Hematopoietic multipotent progenitor cell treated with erythropoietin and hydrocortisone succinate and interleukin-3 and kit ligand, for 8 days (in vitro differentiated cells): ENCODE results near the gene KCNE2.
"Not testable (repeated sequence)": the region's sequence is repeated elsewhere in the genome, so short reads cannot be mapped to it uniquely, and the experiment has no call there.

Experiments
- DNase-seq: peaks from one replicate; pipeline ENCODE4 v3.0.0-alpha.2; 2015

KCNE2 gene

GRCh38 chr21:34354836-34355235 lies 9.0 kb upstream of the KCNE2 start:
- no peak for DNase-seq

GRCh38 chr21:34355570-34355969 lies 8.2 kb upstream of the KCNE2 start:
- no peak for DNase-seq

GRCh38 chr21:34357889-34358288 lies 5.9 kb upstream of the KCNE2 start:
- DNase-seq, result no peak

- DNase-seq, result no peak
These were observed 4.9 kb upstream of the KCNE2 start for GRCh38 chr21:34358866-34359265.

GRCh38 chr21:34360488-34361241 lies 3.1 kb upstream of the KCNE2 start:
- no peak for DNase-seq

GRCh38 chr21:34362136-34362444 lies 1.7 kb upstream of the KCNE2 start:
- DNase-seq, result no peak

- no peak for DNase-seq
These were observed 1.1 kb upstream of the KCNE2 start for GRCh38 chr21:34362670-34363069.

GRCh38 chr21:34364921-34365320 lies 1.1 kb downstream of the KCNE2 start:
- DNase-seq, result no peak

GRCh38 chr21:34365809-34366208 lies 2.0 kb downstream of the KCNE2 start:
- no peak for DNase-seq

- peak; percentile 81 for DNase-seq
These were observed 3.6 kb downstream of the KCNE2 start for GRCh38 chr21:34367320-34367935.

GRCh38 chr21:34369741-34370140 lies 5.9 kb downstream of the KCNE2 start:
- no peak for DNase-seq

GRCh38 chr21:34372321-34372720 lies 8.5 kb downstream of the KCNE2 start:
- no peak for DNase-seq

GRCh38 chr21:34374462-34374861 lies 10.7 kb downstream of the KCNE2 start:
- not testable (repeated sequence) for DNase-seq

- not testable (repeated sequence) for DNase-seq
These were observed 11.3 kb downstream of the KCNE2 start, which contains the start of gene SMIM11 for GRCh38 chr21:34374940-34375618. Gene SMIM11 (plus strand): TSS chr21:34375507. CDS start chr21:34379505, 3,998 bp downstream.

GRCh38 chr21:34375619-34375972 lies 11.8 kb downstream of the KCNE2 start:
- not testable (repeated sequence) for DNase-seq

GRCh38 chr21:34383138-34383537 lies 19.3 kb downstream of the KCNE2 start:
- not testable (repeated sequence) for DNase-seq

GRCh38 chr21:34383724-34384415 lies 20.1 kb downstream of the KCNE2 start:
- not testable (repeated sequence) for DNase-seq

GRCh38 chr21:34400522-34400921 lies 36.7 kb downstream of the KCNE2 start:
- DNase-seq, result not testable (repeated sequence)

- DNase-seq, result not testable (repeated sequence)
These were observed 40.9 kb downstream of the KCNE2 start for GRCh38 chr21:34404742-34405141.

GRCh38 chr21:34405686-34406085 lies 41.9 kb downstream of the KCNE2 start:
- DNase-seq, result not testable (repeated sequence)

GRCh38 chr21:34406102-34406501 lies 42.3 kb downstream of the KCNE2 start:
- not testable (repeated sequence) for DNase-seq

GRCh38 chr21:34406676-34407075 lies 42.9 kb downstream of the KCNE2 start:
- DNase-seq, result not testable (repeated sequence)

- not testable (repeated sequence) for DNase-seq
These were observed 43.5 kb downstream of the KCNE2 start for GRCh38 chr21:34407294-34407693.
